Retina (tissue), 1 donor: Measurements from ENCODE around the gene AFP.
"Not testable (repeated sequence)": the region's sequence is repeated elsewhere in the genome, so short reads cannot be mapped to it uniquely, and the experiment has no call there.

Source experiments
- DNase-seq: peaks from one replicate; pipeline ENCODE4 v3.0.0-alpha.2; 2016

AFP gene

GRCh38 chr4:73435984-73436383, at the start of gene AFP:
AFP (plus strand) TSS chr4:73436221; CDS start chr4:73436263, 42 bp downstream.
- DNase-seq, result no peak

- DNase-seq, result no peak
Measured at GRCh38 chr4:73387552-73387951, 48.5 kb upstream of the AFP start.

- DNase-seq, result no peak
Measured at GRCh38 chr4:73388887-73389286, 47.1 kb upstream of the AFP start.

- DNase-seq, result not testable (repeated sequence)
Measured at GRCh38 chr4:73389663-73390062, 46.4 kb upstream of the AFP start.

GRCh38 chr4:73391774-73392173, 44.2 kb upstream of the AFP start:
- no peak for DNase-seq

DNA sequence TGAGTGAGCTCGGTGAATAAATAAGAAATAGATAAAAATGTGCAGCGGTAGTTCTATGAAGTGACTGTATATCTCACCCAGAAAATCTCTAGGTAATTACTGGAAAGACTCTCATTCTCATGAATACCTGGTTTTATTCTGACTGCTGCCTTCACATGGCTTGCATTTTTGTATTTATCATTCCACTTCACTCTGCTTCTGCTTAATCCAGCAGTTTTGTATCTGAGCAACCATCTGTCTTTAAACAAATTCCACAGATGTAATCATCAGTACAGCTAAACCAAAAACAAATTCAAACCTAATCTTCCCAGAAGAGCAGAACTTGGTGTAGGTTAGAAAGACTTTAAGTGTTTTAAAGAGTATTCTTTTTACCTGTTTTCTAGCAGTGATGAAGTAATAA, 43.1 kb upstream of the AFP start:
- DNase-seq, result no peak

- no peak for DNase-seq
Measured at GRCh38 chr4:73396304-73396703, 39.7 kb upstream of the AFP start.

DNA sequence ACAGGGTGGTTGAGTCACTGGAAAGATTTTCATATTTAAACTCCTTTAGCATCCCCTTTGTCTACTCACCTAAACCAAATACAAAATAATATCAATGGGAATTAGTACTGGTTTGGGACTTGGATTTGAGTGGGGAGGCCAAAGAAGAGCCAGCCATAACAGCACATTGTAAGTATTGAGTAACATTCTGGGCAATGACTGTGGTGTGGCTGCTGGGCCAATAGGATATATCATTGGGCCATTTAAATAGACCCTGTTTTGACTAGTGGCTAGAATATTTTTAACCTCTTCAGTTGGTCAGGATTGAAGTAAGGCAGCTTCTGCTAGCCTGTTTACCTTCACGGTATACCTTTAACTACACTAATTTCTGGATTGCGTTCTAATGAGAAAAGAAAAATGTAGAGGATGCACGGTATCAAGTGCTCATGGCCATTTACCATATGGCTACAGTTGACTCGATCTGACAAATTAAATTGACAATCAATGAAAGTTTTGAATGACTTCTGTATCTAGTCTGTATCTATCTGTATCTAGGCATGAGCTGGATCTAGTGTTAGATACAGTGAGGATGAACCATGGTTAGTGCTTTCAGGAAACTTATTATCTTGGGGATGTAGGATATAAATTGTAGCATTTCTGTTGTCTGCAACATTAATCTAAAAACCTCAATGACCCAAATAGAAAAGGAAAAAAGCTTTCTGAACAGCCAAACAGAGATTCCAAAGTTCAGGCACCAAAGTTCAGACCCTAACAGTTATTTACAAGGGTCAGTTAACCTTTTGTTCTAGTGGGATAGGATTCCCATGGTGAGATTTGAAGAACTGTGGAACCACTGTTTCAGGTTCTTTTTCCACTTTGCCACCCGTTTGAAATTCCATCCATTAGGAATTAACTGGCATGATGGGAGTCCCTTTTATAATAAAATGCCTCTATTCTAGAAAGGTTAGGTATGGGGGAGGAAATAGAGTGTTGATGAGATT, 38.7 kb upstream of the AFP start:
- DNase-seq, result no peak

- no peak for DNase-seq
Measured at GRCh38 chr4:73401412-73401811, 34.6 kb upstream of the AFP start.

- DNase-seq, result no peak
Measured at GRCh38 chr4:73404042-73404441, 32.0 kb upstream of the AFP start, which contains the start of gene ALB. ALB (plus strand) TSS chr4:73404287; CDS start chr4:73404328, 41 bp downstream.

DNA sequence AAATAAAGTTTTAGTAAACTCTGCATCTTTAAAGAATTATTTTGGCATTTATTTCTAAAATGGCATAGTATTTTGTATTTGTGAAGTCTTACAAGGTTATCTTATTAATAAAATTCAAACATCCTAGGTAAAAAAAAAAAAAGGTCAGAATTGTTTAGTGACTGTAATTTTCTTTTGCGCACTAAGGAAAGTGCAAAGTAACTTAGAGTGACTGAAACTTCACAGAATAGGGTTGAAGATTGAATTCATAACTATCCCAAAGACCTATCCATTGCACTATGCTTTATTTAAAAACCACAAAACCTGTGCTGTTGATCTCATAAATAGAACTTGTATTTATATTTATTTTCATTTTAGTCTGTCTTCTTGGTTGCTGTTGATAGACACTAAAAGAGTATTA, 31.6 kb upstream of the AFP start:
- DNase-seq, result no peak

DNA sequence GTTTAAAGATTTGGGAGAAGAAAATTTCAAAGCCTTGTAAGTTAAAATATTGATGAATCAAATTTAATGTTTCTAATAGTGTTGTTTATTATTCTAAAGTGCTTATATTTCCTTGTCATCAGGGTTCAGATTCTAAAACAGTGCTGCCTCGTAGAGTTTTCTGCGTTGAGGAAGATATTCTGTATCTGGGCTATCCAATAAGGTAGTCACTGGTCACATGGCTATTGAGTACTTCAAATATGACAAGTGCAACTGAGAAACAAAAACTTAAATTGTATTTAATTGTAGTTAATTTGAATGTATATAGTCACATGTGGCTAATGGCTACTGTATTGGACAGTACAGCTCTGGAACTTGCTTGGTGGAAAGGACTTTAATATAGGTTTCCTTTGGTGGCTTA, 30.9 kb upstream of the AFP start:
- no peak for DNase-seq

- no peak for DNase-seq
Measured at GRCh38 chr4:73406548-73406875, 29.5 kb upstream of the AFP start.

DNA sequence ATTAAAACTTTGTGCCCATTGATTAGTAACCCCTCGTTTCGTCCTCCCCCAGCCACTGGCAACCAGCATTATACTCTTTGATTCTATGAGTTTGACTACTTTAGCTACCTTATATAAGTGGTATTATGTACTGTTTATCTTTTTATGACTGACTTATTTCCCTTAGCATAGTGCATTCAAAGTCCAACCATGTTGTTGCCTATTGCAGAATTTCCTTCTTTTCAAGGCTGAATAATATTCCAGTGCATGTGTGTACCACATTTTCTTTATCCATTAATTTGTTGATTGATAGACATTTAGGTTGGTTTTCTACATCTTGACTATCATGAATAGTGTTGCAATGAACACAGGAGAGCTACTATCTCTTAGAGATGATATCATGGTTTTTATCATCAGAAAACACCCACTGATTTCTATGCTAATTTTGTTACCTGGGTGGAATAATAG, 28.8 kb upstream of the AFP start:
- no peak for DNase-seq

- no peak for DNase-seq
Measured at GRCh38 chr4:73408181-73408867, 27.7 kb upstream of the AFP start.

GRCh38 chr4:73409012-73409862, 26.8 kb upstream of the AFP start:
- no peak for DNase-seq

GRCh38 chr4:73409978-73410548, 26.0 kb upstream of the AFP start:
- no peak for DNase-seq

DNA sequence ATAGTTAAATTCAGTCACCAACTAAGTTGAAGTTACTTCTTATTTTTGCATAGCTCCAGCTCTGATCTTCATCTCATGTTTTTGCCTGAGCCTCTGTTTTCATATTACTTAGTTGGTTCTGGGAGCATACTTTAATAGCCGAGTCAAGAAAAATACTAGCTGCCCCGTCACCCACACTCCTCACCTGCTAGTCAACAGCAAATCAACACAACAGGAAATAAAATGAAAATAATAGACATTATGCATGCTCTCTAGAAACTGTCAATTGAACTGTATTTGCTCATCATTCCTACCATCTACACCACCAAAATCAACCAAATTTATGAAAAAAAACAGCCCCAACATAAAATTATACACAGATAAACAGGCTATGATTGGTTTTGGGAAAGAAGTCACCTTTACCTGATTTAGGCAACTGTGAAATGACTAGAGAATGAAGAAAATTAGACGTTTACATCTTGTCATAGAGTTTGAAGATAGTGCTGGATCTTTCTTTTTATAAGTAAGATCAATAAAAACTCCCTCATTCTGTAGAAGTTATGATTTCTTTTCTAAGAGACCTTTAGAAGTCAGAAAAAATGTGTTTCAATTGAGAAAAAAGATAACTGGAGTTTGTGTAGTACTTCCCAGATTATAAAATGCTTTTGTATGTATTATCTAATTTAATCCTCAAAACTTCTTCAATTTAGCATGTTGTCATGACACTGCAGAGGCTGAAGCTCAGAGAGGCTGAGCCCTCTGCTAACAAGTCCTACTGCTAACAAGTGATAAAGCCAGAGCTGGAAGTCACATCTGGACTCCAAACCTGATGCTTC, 24.9 kb upstream of the AFP start:
- DNase-seq, result no peak

GRCh38 chr4:73411731-73412414, 24.1 kb upstream of the AFP start:
- DNase-seq, result no peak

- DNase-seq, result no peak
Measured at GRCh38 chr4:73413294-73413755, 22.7 kb upstream of the AFP start.

GRCh38 chr4:73414936-73415271, 21.1 kb upstream of the AFP start:
- no peak for DNase-seq
